Ascending aorta (tissue), 2 donors: ENCODE measurements around the gene ST6GALNAC3. TPM values are rescaled to one million over a fixed set of nuclear protein-coding genes. Genes with fewer than 3 reads are reported as not detected.

ENCODE experiments used
- DNase-seq, 2 donors: peaks; one replicate each; pipeline ENCODE4 v3.0.0-alpha.2; 2019; ENCODE audit warnings: low spot score in 2 of 2
- H3K27ac ChIP-seq, 2 donors: fragments of 200-600 bp; sonication (generic); one replicate each; pipeline ENCODE4 v1.5.1; 2016 to 2017; ENCODE audit warnings: mild to moderate bottlenecking in 1 of 2
- H3K27me3 ChIP-seq: fragments of 200-600 bp; sonication (generic); one replicate; pipeline ENCODE4 v1.5.1; 2017
- H3K36me3 ChIP-seq, 2 donors: fragments of 200-600 bp; sonication (generic); one replicate each; pipeline ENCODE4 v1.5.1; 2016
- H3K4me1 ChIP-seq, 2 donors: fragments of 200-600 bp; sonication (generic); one replicate each; pipeline ENCODE4 v1.5.1; 2016 to 2017; ENCODE audit warnings: mild to moderate bottlenecking in 1 of 2
- H3K4me3 ChIP-seq, 2 donors: fragments of 200-600 bp; sonication (generic); one replicate each; pipeline ENCODE4 v1.5.1; 2016 to 2017; ENCODE audit warnings: mild to moderate bottlenecking in 1 of 2
- H3K9me3 ChIP-seq, 2 donors: fragments of 200-600 bp; sonication (generic); one replicate each; pipeline ENCODE4 v1.5.1; 2016
- CTCF ChIP-seq, 3 experiments: fragments of 200-600 bp in 2 of 3; fragments of 450-650 bp in 1 of 3; sonication (generic) in 2 of 3; IDR thresholded peaks; one replicate each; pipeline ENCODE4 v1.5.1; 2016 to 2019; ENCODE audit warnings: antibody characterized with exemption in 3 of 3, mild to moderate bottlenecking in 1 of 3, moderate library complexity in 1 of 3
- intact Hi-C: fragments of 100-400 bp; cut with DNase I; formaldehyde crosslinking; loops from one replicate; pipeline ENCODE4 v1.15.1; 2023
- total RNA-seq: library from RNA; depleted of rRNA; stranded (reverse); fragments of >200 nt; gene quantifications from one replicate; pipeline ENCODE4 v1.1.0, GENCODE V29; 2016

The ST6GALNAC3 gene
- total RNA-seq, 1 donor from 2014 or later: 34.5 TPM

GRCh38 chr1:76170513-76170912 lies 96.0 kb downstream of the ST6GALNAC3 start:
- Histone ChIP-seq H3K4me3 (no peak overlapping the region), H3K27me3 (no peaks in the 10 kb centered on the region), H3K36me3 (no peaks in the 10 kb centered on the region), H3K9me3 (peaks cover 0 to 21% of the 10 kb centered on the region in 2 donors), H3K4me1 (no peaks in the 10 kb centered on the region), H3K27ac (no peak overlapping the region)
- intact Hi-C loops: no loop called here
- no peak for DNase-seq
- TF ChIP-seq CTCF (IDR thresholded peaks at IDR 0.05): no peak

GRCh38 chr1:76176000-76176399 lies 101.5 kb downstream of the ST6GALNAC3 start:
- DNase-seq: no peak
- TF ChIP-seq CTCF (IDR thresholded peaks at IDR 0.05): no peak
- no peak overlapping the region for H3K27ac ChIP-seq
- intact Hi-C loops: no loop called here
- H3K27me3 ChIP-seq: no peaks in the 10 kb centered on the region
- H3K4me1 ChIP-seq: no peaks in the 10 kb centered on the region
- no peaks in the 10 kb centered on the region for H3K36me3 ChIP-seq
- peaks cover 0 to 6% of the 10 kb centered on the region in 2 donors for H3K9me3 ChIP-seq
- no peak overlapping the region for H3K4me3 ChIP-seq

- intact Hi-C loops: no loop called here
- Histone ChIP-seq H3K27ac (no peak overlapping the region), H3K36me3 (no peaks in the 10 kb centered on the region), H3K4me3 (no peak overlapping the region), H3K27me3 (no peaks in the 10 kb centered on the region), H3K9me3 (peaks cover 0 to 2% of the 10 kb centered on the region in 2 donors), H3K4me1 (no peaks in the 10 kb centered on the region)
- no peak for DNase-seq
- no peak for TF ChIP-seq CTCF (IDR thresholded peaks at IDR 0.05)
These were observed 103.1 kb downstream of the ST6GALNAC3 start for GRCh38 chr1:76177615-76178014.

GRCh38 chr1:76179219-76179698 lies 104.7 kb downstream of the ST6GALNAC3 start:
- H3K36me3 ChIP-seq: no peaks in the 10 kb centered on the region
- no peaks in the 10 kb centered on the region for H3K9me3 ChIP-seq
- no peaks in the 10 kb centered on the region for H3K27me3 ChIP-seq
- DNase-seq: no peak
- H3K27ac ChIP-seq: no peak overlapping the region
- no peak for TF ChIP-seq CTCF (IDR thresholded peaks at IDR 0.05)
- intact Hi-C loops: no loop called here
- no peak overlapping the region for H3K4me3 ChIP-seq
- no peaks in the 10 kb centered on the region for H3K4me1 ChIP-seq

DNA sequence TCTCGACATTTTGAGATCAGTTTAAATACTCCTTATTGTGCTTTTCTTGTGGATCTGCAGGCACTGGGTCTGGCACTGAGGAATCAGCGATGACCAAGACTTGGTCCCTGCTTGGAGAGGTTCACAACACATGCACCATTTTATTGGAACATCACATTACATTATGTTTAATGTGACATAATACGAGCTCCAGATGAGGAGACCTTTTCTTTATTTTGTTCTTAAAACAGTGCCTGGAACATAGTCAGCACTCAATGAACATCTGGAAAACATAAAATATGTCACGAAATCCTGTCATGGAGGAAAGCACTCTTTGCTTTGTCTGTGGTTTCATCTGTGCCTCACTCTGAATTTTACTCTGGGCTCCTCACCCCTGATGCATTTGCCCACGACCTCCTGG lies 110.7 kb downstream of the ST6GALNAC3 start:
- H3K36me3 ChIP-seq: no peaks in the 10 kb centered on the region
- intact Hi-C loops: no loop called here
- no peak for DNase-seq
- TF ChIP-seq CTCF (IDR thresholded peaks at IDR 0.05): no peak
- H3K4me1 ChIP-seq: no peaks in the 10 kb centered on the region
- H3K27me3 ChIP-seq: no peaks in the 10 kb centered on the region
- no peaks in the 10 kb centered on the region for H3K9me3 ChIP-seq
- H3K4me3 ChIP-seq: no peak overlapping the region
- H3K27ac ChIP-seq: no peak overlapping the region

- Histone ChIP-seq H3K36me3 (no peaks in the 10 kb centered on the region), H3K27ac (no peak overlapping the region), H3K4me1 (no peaks in the 10 kb centered on the region), H3K9me3 (no peaks in the 10 kb centered on the region), H3K27me3 (no peaks in the 10 kb centered on the region), H3K4me3 (no peak overlapping the region)
- intact Hi-C loops: no loop called here
- no peak for TF ChIP-seq CTCF (IDR thresholded peaks at IDR 0.05)
- no peak for DNase-seq
These were observed 112.1 kb downstream of the ST6GALNAC3 start for GRCh38 chr1:76186554-76187170.
